ENCODE measurements around the gene BCR.

DNA sequence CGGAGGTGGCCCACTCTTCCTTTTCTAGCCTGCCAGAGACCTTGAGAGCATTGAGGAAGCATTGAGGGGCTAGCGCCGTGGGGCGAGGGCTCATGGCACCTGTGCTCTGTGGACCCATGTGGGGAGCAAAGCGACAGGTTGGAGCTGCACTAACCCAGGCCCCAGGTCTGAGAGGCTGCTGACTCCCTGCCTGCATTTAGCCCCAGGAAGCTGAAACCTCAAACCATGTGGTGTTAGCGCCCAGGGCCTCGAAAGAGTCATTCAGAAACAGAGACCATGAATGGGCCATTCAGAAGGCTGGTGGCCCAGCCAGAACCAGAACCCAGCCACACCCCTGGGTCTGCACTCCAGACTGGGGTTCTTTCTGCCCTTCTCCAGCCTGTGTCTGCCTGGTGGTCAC, 88.6 kb downstream of the BCR start:
- TF ChIP-seq, protein P1, sequence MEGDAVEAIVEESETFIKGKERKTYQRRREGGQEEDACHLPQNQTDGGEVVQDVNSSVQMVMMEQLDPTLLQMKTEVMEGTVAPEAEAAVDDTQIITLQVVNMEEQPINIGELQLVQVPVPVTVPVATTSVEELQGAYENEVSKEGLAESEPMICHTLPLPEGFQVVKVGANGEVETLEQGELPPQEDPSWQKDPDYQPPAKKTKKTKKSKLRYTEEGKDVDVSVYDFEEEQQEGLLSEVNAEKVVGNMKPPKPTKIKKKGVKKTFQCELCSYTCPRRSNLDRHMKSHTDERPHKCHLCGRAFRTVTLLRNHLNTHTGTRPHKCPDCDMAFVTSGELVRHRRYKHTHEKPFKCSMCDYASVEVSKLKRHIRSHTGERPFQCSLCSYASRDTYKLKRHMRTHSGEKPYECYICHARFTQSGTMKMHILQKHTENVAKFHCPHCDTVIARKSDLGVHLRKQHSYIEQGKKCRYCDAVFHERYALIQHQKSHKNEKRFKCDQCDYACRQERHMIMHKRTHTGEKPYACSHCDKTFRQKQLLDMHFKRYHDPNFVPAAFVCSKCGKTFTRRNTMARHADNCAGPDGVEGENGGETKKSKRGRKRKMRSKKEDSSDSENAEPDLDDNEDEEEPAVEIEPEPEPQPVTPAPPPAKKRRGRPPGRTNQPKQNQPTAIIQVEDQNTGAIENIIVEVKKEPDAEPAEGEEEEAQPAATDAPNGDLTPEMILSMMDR (IDR thresholded peaks at IDR 0.05) = no peak
- TF ChIP-seq EP300 (IDR thresholded peaks at IDR 0.05) = no peak
